ENCODE results near the gene ATG4D.
"Not testable (repeated sequence)": the region's sequence is repeated elsewhere in the genome, so short reads cannot be mapped to it uniquely, and the experiment has no call there.

Gene ATG4D

GRCh38 chr19:10552510-10553053 lies 8.9 kb downstream of the ATG4D start:
- DNase-seq (ENCODE audit: low spot score): peak; percentile 50

GRCh38 chr19:10553087-10553667 lies 9.5 kb downstream of the ATG4D start:
- DNase-seq (ENCODE audit: low spot score): no peak

DNA sequence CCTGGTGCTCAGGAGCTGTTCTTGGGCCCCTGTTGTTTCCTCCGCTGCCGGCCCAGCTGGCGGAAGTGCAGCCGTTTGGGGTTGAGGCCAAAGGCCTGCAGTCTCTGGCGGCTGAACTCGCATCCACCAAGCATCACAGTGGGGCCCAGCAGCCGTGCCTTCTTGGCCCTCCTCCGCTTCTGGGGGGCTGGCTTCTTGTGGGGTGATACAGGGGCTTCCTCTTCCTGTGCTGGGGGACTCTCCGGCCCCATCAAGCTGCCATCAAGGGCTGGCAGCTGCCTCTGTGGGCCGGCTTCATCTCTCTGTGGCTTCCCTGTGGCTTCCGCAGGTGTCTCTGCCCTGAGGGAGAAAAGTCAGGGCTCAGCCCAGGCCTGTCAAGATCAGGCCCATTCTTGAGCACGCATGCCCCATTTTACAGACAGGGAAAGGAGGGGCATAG lies 10.3 kb downstream of the ATG4D start:
- DNase-seq (ENCODE audit: low spot score): peak; percentile 57

DNA sequence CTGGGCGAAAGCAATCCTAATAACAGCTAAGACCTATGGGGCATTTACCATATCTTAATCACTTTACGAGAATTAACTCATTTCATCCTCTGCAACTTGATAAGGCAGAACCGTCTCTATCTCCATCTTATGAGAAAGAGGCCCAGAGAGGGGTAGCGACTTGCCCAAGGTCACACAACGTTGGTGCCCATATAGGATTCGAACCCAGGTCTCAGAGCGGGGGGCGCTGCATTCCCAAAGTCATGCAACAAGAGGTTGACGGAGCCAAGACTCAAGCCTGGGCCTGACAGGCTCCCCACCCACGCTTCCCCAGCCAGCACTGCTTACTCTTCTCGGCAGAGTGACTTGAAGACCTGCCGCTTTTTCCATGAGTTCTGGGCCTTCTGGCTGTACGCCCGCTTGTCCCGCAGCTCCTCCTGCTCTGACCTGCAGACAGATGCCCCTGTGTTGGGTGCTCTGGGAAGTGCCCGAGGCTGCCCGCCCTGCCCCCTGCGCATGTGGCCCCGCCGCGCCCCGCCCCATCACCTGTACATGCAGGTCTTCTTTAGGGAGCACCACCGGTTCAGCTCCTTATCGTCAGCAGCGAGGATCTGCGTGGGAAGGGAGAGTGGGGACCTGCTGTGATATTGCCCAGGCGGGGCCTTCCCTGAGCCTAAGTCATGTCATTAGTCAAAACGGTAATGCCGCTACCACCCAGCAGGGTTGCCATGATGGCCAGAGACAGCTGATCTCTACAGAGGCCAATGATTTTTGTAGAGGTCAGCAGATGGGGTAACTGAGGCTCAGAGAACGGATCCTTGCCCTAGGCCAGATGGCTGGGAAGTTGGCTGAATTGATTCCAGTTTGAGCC lies 11.3 kb downstream of the ATG4D start:
- DNase-seq (ENCODE audit: low spot score): no peak

GRCh38 chr19:10555610-10555973 lies 11.9 kb downstream of the ATG4D start:
- DNase-seq (ENCODE audit: low spot score): no peak

- no peak for DNase-seq (ENCODE audit: low spot score)
These were observed 14.0 kb downstream of the ATG4D start for GRCh38 chr19:10557603-10558197.

DNA sequence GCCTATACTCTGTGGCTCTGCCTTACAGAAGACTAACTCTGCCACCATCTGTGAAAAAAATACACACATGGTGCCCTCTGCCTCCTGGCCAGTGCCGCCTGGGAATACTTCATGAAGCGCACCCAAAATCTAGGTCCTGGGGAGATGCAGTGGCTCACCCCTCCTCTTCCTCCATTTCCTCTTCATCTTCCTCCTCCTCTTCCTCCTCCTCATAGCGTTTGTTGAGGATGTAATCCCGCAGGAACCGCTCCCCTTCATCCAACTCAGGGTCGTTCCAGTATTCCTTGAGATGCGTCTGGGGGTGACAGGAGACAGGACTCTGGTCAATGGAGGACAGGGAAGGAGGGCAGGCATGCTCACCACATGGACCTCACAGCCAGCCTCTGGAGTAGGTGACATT lies 16.4 kb downstream of the ATG4D start:
- no peak for DNase-seq (ENCODE audit: low spot score)

DNA sequence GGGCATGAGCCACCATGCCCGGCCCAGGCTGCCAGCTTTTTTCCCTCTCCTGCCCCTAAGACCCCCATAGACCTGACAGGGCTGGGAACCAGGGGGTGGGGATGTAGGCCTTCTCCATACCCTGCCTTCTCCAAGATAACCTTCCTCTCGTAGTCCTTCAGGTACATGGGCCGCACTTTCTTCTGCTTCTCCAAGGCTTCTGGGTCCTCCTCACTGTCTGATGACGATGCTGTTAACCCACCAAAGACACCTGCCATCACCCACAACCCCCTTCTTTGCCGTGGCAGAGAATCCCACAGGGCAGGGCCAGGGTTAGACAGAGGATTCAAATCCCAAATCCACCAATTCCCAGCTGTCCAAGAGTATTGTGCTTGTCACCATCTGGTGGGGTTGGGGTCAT lies 18.9 kb downstream of the ATG4D start:
- DNase-seq (ENCODE audit: low spot score): no peak

DNA sequence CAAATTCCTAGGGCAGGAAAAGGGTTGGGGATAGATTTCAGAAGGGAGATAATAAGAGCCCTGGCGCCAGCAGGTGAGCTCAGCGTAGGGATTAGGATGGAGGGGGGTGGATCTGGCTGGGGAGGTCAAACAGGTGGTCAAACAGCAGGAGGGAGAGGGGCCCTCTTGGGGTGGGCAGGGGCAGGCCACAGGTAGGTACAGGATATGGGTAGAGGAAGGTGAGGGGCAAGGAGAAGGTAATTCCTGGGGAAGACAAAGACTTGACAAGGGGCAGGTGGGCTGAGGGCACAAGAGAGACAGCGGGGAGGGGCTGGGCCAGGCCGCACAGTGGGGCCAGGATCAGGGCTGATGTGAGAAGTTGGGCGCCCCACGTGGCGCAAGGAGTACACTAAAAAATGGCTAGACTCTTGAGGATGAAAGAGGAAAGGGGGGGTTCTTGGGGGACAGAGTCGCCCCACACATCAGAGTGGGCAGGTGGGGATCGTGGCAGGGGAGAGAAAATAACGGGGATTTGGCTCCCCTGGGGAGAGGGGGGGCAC lies 21.4 kb downstream of the ATG4D start:
- DNase-seq (ENCODE audit: low spot score): peak; percentile 84

- DNase-seq (ENCODE audit: low spot score): peak; percentile 99
These were observed 22.1 kb downstream of the ATG4D start, which contains the start of gene KRI1 for GRCh38 chr19:10565567-10566407. KRI1 (minus strand) TSS chr19:10566010; CDS start chr19:10565999, 11 bp downstream.

- no peak for DNase-seq (ENCODE audit: low spot score)
These were observed 22.6 kb downstream of the ATG4D start for GRCh38 chr19:10566408-10566657.

DNA sequence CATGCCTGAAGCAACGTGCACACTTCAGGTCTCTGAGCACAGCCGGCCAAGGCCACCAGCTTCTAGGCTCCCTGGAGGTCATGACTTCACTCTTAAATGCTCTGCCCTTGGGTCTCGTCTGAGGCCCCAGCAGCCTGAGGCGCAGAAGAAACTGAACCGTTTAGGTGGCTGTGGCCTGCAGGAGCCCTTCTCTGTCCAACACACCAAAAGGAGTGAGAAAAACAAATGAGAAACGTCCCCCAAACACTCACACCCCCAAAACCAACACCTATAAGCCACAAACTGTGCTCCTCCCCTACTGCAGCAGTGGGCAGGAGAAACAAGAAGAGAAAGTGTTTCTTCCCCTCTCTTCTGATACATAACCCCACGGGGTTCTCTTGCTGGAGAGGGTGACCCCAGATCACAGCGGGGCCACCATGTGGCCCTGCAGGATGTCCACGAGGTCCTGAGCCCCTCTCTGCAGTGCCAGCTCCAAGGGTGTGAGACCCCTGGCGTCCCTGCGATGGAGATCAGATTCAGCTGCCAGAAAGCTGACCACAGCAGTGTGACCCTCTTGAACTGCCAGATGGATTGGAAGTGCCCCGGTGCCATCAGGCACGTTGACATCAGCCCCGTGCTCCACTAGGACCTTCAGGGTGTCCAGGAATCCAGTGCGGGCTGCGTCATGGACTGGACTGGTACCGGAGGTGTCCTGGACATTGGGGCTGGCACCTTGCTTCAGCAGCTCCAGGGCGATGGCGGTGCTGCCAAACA lies 23.1 kb downstream of the ATG4D start:
- peak; percentile 49 for DNase-seq (ENCODE audit: low spot score)

DNA sequence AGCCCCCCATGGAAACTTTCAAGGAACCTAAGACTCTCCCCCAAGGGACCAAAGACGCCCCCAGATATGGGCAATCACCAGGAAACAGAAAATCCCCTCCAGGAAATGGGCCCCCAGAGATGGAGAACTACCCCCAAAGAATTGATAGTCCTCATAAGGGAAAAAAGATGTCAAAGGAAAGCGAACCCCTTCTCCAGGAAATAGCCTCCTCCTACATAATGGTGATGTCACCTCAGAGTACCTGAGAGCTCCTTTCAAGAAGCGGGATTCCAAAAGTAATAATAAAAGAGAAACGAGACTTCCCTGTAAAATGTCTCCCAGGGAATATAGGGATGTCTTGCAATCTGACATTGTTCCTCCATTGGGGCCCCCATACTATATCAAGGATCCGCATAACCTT lies 24.0 kb downstream of the ATG4D start:
- no peak for DNase-seq (ENCODE audit: low spot score)

- DNase-seq (ENCODE audit: low spot score): no peak
These were observed 24.5 kb downstream of the ATG4D start for GRCh38 chr19:10568062-10568825.

DNA sequence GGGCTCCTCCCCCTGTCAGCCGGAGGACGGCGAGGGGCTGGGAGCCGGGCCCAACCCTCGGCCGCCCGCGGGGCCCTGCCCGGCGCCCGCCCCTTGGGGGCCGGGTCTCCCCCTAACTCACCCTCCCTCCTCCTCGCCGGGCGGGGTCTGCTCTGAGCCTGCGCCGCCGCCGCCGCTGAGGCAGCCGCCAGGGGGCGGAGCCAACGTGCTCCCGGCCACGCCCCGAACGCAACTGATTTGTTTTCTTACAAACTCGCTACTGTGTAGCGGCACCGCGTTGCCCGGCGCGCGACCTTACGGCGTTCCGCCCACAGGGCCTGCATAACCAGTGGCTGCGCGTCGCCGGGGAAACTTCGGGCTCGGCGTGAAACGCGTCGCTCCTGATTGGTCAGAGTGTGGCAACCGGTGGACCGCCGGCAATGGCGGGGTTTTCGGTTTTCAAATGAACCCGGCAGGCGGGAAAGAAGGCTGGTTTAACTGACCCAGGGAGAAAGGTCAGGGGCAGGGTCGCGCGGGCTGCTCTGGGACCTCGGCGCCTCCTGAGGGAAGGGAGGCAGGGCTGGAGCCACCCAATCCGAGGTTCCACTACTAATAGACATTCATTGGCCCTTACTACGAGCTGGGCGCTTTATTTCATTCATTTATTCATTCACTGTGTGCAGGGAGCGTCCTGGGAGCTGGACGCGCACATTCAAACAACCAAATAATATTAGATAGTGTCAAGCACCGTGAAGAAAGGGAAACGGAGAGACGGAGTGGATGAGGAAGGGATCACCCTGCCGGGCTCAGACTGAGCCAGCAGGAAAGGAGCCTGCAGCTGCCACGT lies 25.3 kb downstream of the ATG4D start, which contains the start of gene CDKN2D:
Gene CDKN2D, minus strand, starts transcription at position 154 of the 826 bp plus-strand sequence. CDS start 326 bp downstream, outside the sequence.
- peak; percentile 94 for DNase-seq (ENCODE audit: low spot score)

GRCh38 chr19:10573793-10574192 lies 30.1 kb downstream of the ATG4D start:
- not testable (repeated sequence) for DNase-seq (ENCODE audit: low spot score)

- DNase-seq (ENCODE audit: low spot score): no peak
These were observed 30.8 kb downstream of the ATG4D start for GRCh38 chr19:10574462-10574861.

- DNase-seq (ENCODE audit: low spot score): no peak
These were observed 31.5 kb downstream of the ATG4D start for GRCh38 chr19:10575011-10575716.

GRCh38 chr19:10577951-10578350 lies 34.2 kb downstream of the ATG4D start:
- no peak for DNase-seq (ENCODE audit: low spot score)
